Measurements from ENCODE around the gene KRTAP4-4.

DNA sequence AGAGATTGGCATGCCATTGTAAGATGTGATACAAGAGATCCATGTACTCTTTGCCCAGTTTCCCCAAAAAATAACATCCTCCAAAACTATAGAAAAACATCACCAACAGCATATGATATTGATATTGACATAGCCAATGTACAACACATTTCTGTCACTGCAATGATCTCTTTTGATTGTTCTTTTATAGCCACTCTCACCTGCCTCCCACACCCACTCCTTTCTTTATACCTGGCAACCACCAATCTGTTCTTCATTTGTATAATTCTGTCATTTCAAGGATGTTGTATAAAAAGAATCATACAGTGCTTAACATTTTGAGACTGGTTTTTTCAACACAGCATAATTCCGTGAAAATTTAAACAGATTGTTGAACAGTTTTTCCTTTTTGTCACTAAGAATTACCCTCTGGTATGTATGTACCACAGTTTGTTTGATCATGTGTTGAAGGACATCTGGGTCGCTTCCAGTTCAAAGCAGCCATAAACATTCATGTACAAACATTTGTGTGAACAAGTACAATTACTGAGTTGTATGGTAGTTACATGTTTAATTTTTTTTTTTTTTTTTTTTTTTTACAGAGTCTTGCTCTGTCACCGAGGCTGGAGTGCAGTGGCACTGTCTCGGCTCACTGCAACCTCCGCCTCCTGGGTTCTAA is 39.0 kb upstream of the KRTAP4-4 start:
- TF ChIP-seq MYC (IDR thresholded peaks at IDR 0.05; ENCODE audit: low read depth, low read length): no peak
- TF ChIP-seq, protein P1, sequence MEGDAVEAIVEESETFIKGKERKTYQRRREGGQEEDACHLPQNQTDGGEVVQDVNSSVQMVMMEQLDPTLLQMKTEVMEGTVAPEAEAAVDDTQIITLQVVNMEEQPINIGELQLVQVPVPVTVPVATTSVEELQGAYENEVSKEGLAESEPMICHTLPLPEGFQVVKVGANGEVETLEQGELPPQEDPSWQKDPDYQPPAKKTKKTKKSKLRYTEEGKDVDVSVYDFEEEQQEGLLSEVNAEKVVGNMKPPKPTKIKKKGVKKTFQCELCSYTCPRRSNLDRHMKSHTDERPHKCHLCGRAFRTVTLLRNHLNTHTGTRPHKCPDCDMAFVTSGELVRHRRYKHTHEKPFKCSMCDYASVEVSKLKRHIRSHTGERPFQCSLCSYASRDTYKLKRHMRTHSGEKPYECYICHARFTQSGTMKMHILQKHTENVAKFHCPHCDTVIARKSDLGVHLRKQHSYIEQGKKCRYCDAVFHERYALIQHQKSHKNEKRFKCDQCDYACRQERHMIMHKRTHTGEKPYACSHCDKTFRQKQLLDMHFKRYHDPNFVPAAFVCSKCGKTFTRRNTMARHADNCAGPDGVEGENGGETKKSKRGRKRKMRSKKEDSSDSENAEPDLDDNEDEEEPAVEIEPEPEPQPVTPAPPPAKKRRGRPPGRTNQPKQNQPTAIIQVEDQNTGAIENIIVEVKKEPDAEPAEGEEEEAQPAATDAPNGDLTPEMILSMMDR (IDR thresholded peaks at IDR 0.05; ENCODE audit: low read depth, low read length): no peak
